GM19467 (cell line): ENCODE data around the gene B4GALT1.

Experiments
- ATAC-seq: cut with Tn5 transposase; IDR thresholded peaks from one replicate; pipeline ENCODE4 v1.9.1; 2021; ENCODE audit warnings: mild to moderate bottlenecking, moderate library complexity; ENCODE audit not compliant: unreplicated experiment

The B4GALT1 gene

GRCh38 chr9:33142535-33142934 lies 24.6 kb downstream of the B4GALT1 start:
- ATAC-seq, result peak; percentile 35

GRCh38 chr9:33140401-33141360 lies 26.5 kb downstream of the B4GALT1 start:
- ATAC-seq, result no peak

- ATAC-seq, result no peak
Measured at GRCh38 chr9:33139421-33140228, 27.5 kb downstream of the B4GALT1 start.

GRCh38 chr9:33138768-33139167 lies 28.4 kb downstream of the B4GALT1 start:
- no peak for ATAC-seq

GRCh38 chr9:33137781-33138264 lies 29.3 kb downstream of the B4GALT1 start:
- no peak for ATAC-seq

- peak; percentile 41 for ATAC-seq
Measured at GRCh38 chr9:33136721-33137670, 30.1 kb downstream of the B4GALT1 start.

- ATAC-seq, result no peak
Measured at GRCh38 chr9:33135470-33135958, 31.6 kb downstream of the B4GALT1 start.

GRCh38 chr9:33135031-33135461 lies 32.1 kb downstream of the B4GALT1 start:
- ATAC-seq, result no peak

- ATAC-seq, result no peak
Measured at GRCh38 chr9:33133186-33133585, 34.0 kb downstream of the B4GALT1 start.

- no peak for ATAC-seq
Measured at GRCh38 chr9:33131790-33132772, 35.1 kb downstream of the B4GALT1 start.

GRCh38 chr9:33130961-33131789 lies 36.0 kb downstream of the B4GALT1 start:
- ATAC-seq, result no peak

GRCh38 chr9:33129886-33130881 lies 37.0 kb downstream of the B4GALT1 start:
- ATAC-seq, result peak; percentile 52

- ATAC-seq, result no peak
Measured at GRCh38 chr9:33129251-33129885, 37.8 kb downstream of the B4GALT1 start.

GRCh38 chr9:33128570-33128969 lies 38.6 kb downstream of the B4GALT1 start:
- ATAC-seq, result no peak

- no peak for ATAC-seq
Measured at GRCh38 chr9:33127881-33128280, 39.3 kb downstream of the B4GALT1 start.
